RWPE2 (cell line): Measurements from ENCODE around the gene BANK1.

ENCODE experiments used
- ATAC-seq: fragments of 200-7000 bp; cut with Tn5 transposase; 3 replicates; pipeline ENCODE4 v1.9.1; 2021; ENCODE audit warnings: low read depth
- DNase-seq: peaks from one replicate; pipeline ENCODE4 v3.0.0-alpha.2; 2020; ENCODE audit warnings: low spot score
- H3K27ac ChIP-seq: fragments of 450-650 bp; 2 replicates; pipeline ENCODE4 v1.5.1; 2017; ENCODE audit warnings: mild to moderate bottlenecking; ENCODE audit not compliant: poor library complexity, severe bottlenecking
- H3K27me3 ChIP-seq: fragments of 250-450 bp; sonication (Bioruptor Pico); 2 replicates; pipeline ENCODE4 v1.5.1; 2021; ENCODE audit warnings: mild to moderate bottlenecking, moderate library complexity; ENCODE audit not compliant: insufficient read depth, poor library complexity, severe bottlenecking
- H3K36me3 ChIP-seq: fragments of 250-450 bp; sonication (Bioruptor Pico); 2 replicates; pipeline ENCODE4 v1.5.1; 2020; ENCODE audit warnings: low read depth, mild to moderate bottlenecking, moderate library complexity
- H3K4me1 ChIP-seq: fragments of 250-450 bp; sonication (Bioruptor Pico); 2 replicates; pipeline ENCODE4 v1.5.1; 2021; ENCODE audit warnings: mild to moderate bottlenecking, moderate library complexity; ENCODE audit not compliant: insufficient read depth, poor library complexity, severe bottlenecking
- H3K4me3 ChIP-seq: fragments of 250-450 bp; sonication (Bioruptor Pico); 2 replicates; pipeline ENCODE4 v1.5.1; 2021; ENCODE audit warnings: mild to moderate bottlenecking, moderate library complexity; ENCODE audit not compliant: severe bottlenecking
- H3K9me3 ChIP-seq: fragments of 250-450 bp; sonication (Bioruptor Pico); 2 replicates; pipeline ENCODE4 v1.5.1; 2021; ENCODE audit warnings: mild to moderate bottlenecking, moderate library complexity; ENCODE audit not compliant: severe bottlenecking
- TF ChIP-seq, protein P1 (sequence below): fragments of 450-650 bp; IDR thresholded peaks from one replicate; pipeline ENCODE4 v1.5.1; 2017; ENCODE audit warnings: mild to moderate bottlenecking, moderate library complexity; ENCODE audit not compliant: poor library complexity, severe bottlenecking

Gene BANK1

GRCh38 chr4:102105983-102106382, 315.5 kb downstream of the BANK1 start:
- no peaks in the 10 kb centered on the region for H3K27me3 ChIP-seq
- TF ChIP-seq, protein P1, sequence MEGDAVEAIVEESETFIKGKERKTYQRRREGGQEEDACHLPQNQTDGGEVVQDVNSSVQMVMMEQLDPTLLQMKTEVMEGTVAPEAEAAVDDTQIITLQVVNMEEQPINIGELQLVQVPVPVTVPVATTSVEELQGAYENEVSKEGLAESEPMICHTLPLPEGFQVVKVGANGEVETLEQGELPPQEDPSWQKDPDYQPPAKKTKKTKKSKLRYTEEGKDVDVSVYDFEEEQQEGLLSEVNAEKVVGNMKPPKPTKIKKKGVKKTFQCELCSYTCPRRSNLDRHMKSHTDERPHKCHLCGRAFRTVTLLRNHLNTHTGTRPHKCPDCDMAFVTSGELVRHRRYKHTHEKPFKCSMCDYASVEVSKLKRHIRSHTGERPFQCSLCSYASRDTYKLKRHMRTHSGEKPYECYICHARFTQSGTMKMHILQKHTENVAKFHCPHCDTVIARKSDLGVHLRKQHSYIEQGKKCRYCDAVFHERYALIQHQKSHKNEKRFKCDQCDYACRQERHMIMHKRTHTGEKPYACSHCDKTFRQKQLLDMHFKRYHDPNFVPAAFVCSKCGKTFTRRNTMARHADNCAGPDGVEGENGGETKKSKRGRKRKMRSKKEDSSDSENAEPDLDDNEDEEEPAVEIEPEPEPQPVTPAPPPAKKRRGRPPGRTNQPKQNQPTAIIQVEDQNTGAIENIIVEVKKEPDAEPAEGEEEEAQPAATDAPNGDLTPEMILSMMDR: no peak
- ATAC-seq (no peak), DNase-seq (no peak)
- no peak overlapping the region for H3K27ac ChIP-seq
- H3K9me3 ChIP-seq: no peaks in the 10 kb centered on the region
- no peaks in the 10 kb centered on the region for H3K4me1 ChIP-seq
- no peak overlapping the region for H3K4me3 ChIP-seq
- no peaks in the 10 kb centered on the region for H3K36me3 ChIP-seq

DNA sequence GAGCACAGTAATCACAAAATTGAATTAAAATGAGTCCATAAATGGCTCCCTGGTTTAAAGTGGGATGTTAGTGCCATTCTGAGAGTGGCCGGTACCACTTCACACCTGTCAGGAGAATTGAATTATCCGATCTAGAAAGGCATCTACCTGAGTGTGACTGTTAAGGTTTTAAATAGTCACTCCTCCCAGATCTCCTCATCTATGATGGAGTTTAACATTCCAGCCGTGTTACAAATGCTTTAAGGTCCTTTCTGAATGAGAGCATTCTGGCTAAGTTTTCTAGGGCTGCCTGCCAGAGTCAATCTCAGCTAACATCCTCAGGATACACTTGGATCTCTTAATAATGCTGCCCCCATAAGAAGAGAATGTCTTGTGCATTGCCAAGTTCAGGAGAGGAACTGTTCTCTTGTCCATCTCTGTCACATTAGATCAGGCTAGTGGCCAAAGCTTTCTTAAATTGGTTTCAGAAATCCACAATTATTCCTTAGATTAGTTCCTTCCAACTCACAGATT, 323.6 kb downstream of the BANK1 start:
- no peaks in the 10 kb centered on the region for H3K4me1 ChIP-seq
- TF ChIP-seq, protein P1: no peak
- DNase-seq (no peak), ATAC-seq (no peak)
- H3K27me3 ChIP-seq: no peaks in the 10 kb centered on the region
- no peaks in the 10 kb centered on the region for H3K36me3 ChIP-seq
- no peak overlapping the region for H3K27ac ChIP-seq
- no peaks in the 10 kb centered on the region for H3K9me3 ChIP-seq
- no peak overlapping the region for H3K4me3 ChIP-seq

DNA sequence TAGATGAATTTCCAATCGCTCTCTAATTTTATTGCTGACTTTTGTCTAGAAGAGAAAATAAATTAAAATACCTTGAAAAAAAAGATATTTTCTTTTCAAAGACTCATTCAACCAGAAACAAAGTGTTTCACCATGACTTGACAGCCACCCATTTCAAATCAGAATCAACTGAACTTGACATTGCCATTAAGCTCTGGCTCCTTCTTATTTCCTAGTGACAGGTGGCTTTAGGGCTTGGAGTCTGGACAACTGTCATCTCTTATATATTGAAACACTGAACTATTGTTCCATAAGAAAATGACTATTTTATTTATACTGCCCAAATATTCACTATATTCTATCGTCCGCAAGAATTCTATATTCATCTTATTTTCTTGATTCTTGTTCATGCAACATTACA, 325.6 kb downstream of the BANK1 start:
- Histone ChIP-seq H3K4me3 (no peak overlapping the region), H3K27ac (no peak overlapping the region), H3K36me3 (no peaks in the 10 kb centered on the region), H3K4me1 (no peaks in the 10 kb centered on the region), H3K9me3 (peaks cover 6% of the 10 kb centered on the region), H3K27me3 (no peaks in the 10 kb centered on the region)
- TF ChIP-seq, protein P1: no peak
- ATAC-seq (no peak), DNase-seq (no peak)

DNA sequence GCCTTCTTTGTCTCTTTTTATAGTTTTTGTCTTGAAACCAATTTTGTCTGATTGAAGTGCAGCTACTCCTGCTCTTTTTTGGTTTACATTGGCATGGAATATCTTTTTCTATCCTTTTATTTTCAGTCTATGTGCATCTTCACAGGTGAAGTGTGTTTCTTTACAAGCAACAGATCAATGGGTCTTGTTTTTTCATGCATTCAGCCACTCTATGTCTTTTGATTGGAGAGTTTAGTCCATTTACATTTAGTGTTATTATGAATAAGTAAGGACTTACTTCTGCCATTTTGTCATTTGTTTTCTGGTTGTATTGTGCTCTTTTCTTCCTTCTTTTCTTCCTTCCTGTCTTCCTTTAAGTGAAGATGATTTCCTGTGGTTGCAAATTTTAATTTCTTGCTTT, 330.3 kb downstream of the BANK1 start:
- H3K27ac ChIP-seq: no peak overlapping the region
- ATAC-seq: no peak
- TF ChIP-seq, protein P1: no peak

More for the DNA sequence above, 330.3 kb downstream of the BANK1 start:
- DNase-seq: no peak
- Histone ChIP-seq H3K9me3 (peaks cover 10% of the 10 kb centered on the region), H3K27me3 (no peaks in the 10 kb centered on the region), H3K4me3 (no peak overlapping the region), H3K36me3 (no peaks in the 10 kb centered on the region), H3K4me1 (no peaks in the 10 kb centered on the region)
